K562 (cell line): ENCODE results near the gene TOR1AIP2. TPM values are rescaled to one million over a fixed set of nuclear protein-coding genes. Genes with fewer than 3 reads are reported as not detected.
A peak's percentile ranks its signal among the peaks of the same experiment; 100 is the strongest.

Experiments
- ARHGAP35 ChIP-seq: fragments of 450-650 bp; IDR thresholded peaks from 2 replicates; pipeline ENCODE4 v1.6.1; 2018; ENCODE audit not compliant: partially characterized antibody
- BDP1 ChIP-seq: IDR thresholded peaks from 3 replicates; pipeline ENCODE4 v1.6.1; 2011; ENCODE audit not compliant: insufficient read length, insufficient read depth
- E2F8 ChIP-seq: fragments of 450-650 bp; IDR thresholded peaks from 2 replicates; pipeline ENCODE4 v1.7.1; 2018; ENCODE audit warnings: mild to moderate bottlenecking, low read depth; ENCODE audit not compliant: partially characterized antibody
- ELK3 ChIP-seq: fragments of 450-650 bp; formaldehyde crosslinking; IDR thresholded peaks from 2 replicates; pipeline ENCODE4 v1.4.0; 2020; ENCODE audit warnings: mild to moderate bottlenecking
- ESRRB ChIP-seq: fragments of 250-450 bp; sonication (Bioruptor Pico); IDR thresholded peaks from 2 replicates; pipeline ENCODE4 v1.5.0; 2020; ENCODE audit warnings: mild to moderate bottlenecking, moderate library complexity, borderline replicate concordance
- MCM5 ChIP-seq: fragments of 450-650 bp; IDR thresholded peaks from 2 replicates; pipeline ENCODE4 v1.6.1; 2016; ENCODE audit warnings: low read depth
- STAT5B ChIP-seq: fragments of 250-450 bp; sonication (Bioruptor Pico); IDR thresholded peaks from 2 replicates; pipeline ENCODE4 v1.8.0; 2021; ENCODE audit warnings: mild to moderate bottlenecking, inconsistent platforms
- TCF7 ChIP-seq: sonication (generic); IDR thresholded peaks from 2 replicates; pipeline ENCODE4 v1.6.1; 2016; ENCODE audit warnings: antibody characterized with exemption, borderline replicate concordance
- ZNF134 ChIP-seq: fragments of 250-450 bp; sonication (Bioruptor Pico); conservative IDR thresholded peaks from 2 replicates; pipeline ENCODE4 v1.4.0; 2020
- ZNF263 ChIP-seq: sonication (generic); formaldehyde crosslinking; IDR thresholded peaks from 2 replicates; pipeline ENCODE4 v1.8.0; 2022; ENCODE audit warnings: mild to moderate bottlenecking, missing genetic modification reagents, borderline replicate concordance
- ZNF311 ChIP-seq: fragments of 250-450 bp; sonication (Bioruptor Pico); IDR thresholded peaks from 2 replicates; pipeline ENCODE4 v1.4.0; 2020; ENCODE audit warnings: mild to moderate bottlenecking, moderate library complexity
- ZNF449 ChIP-seq: fragments of 250-450 bp; sonication (Bioruptor Pico); IDR thresholded peaks from 2 replicates; pipeline ENCODE4 v1.8.0; 2022; ENCODE audit warnings: moderate library complexity, mild to moderate bottlenecking, inconsistent platforms
- polyA plus RNA-seq, 8 experiments: library from polyadenylated mRNA; depleted of rRNA in 4 of 8; stranded (reverse) in 5 of 8; unstranded in 3 of 8; fragments of >200 nt; fragmentation: Nextera tagmentation in 2 of 8; fragmentation: Illumina TruSeq in 1 of 8; extraction: Ambion mirVana in 2 of 8; extraction: Trizol in 1 of 8; gene quantifications; 2 replicates each; pipeline versions ENCODE4 v1.2.1 to v1.2.3, GENCODE V29; 2011 to 2014; ENCODE audit warnings: inconsistent platforms in 1 of 8, missing spikeins in 1 of 8
- total RNA-seq, 7 experiments: library from RNA; depleted of rRNA in 6 of 7; stranded (reverse); fragments of >200 nt in 6 of 7; fragmentation: Illumina TruSeq in 2 of 7; extraction: Trizol in 2 of 7; gene quantifications; 2 replicates each; pipeline versions ENCODE4 v1.2.1 to v1.2.3, GENCODE V29; 2011 to 2021; ENCODE audit warnings: low replicate concordance in 1 of 7
- TF ChIP-seq, protein P1 (sequence below): sonication (generic); IDR thresholded peaks from 2 replicates; pipeline ENCODE4 v1.6.1; 2016
- TF ChIP-seq, protein P2 (sequence below), 2 experiments: fragments of 450-650 bp; conservative IDR thresholded peaks; 2 replicates each; pipeline ENCODE4 v1.6.1; 2017; ENCODE audit warnings: mild to moderate bottlenecking in 2 of 2, moderate library complexity in 2 of 2
- TF ChIP-seq, protein P3 (sequence below): fragments of 250-450 bp; sonication (Bioruptor Pico); IDR thresholded peaks from 2 replicates; pipeline ENCODE4 v1.8.0; 2022; ENCODE audit warnings: inconsistent platforms, mild to moderate bottlenecking, moderate library complexity, borderline replicate concordance
- TF ChIP-seq, protein P4 (sequence below): IDR thresholded peaks from 2 replicates; pipeline ENCODE4 v1.6.1; 2016; ENCODE audit warnings: missing genetic modification characterization, missing compliant biosample characterization

The TOR1AIP2 gene
- total and polyA plus RNA-seq, 9 of the 15 experiments (the other 6 are each of a cell fraction or from before 2014, with no cell fraction given): 16.7 to 122 (median 41.4) TPM

DNA sequence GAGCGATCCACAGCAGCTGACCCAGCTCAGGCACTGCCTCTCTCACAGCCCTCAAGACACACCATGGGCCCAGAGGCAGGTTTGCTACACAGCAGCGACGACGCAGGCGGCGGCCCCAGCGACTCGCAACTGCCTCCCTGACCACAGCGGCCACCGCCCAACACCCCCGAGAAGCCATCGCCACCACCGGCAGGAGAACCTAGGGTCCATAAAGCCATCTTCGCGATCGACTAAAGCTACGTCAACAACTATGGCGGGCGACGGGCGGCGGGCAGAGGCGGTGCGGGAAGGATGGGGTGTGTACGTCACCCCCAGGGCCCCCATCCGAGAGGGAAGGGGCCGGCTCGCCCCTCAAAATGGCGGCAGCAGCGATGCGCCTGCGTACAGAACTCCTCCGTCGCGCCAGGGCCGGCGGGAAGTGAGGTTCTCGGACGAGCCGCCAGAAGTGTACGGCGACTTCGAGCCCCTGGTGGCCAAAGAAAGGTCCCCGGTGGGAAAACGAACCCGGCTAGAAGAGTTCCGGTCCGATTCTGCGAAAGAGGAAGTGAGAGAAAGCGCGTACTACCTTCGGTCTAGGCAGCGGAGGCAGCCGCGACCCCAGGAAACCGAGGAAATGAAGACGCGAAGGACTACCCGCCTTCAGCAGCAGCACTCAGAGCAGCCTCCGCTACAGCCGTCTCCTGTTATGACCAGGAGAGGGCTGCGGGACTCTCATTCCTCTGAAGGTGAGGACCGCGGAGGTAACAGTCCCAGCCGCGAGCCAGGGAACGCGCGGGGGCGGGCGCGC is 4.8 kb upstream of the TOR1AIP2 start, which contains the start of gene TOR1AIP1 (continued):
- TF ChIP-seq, protein P1, sequence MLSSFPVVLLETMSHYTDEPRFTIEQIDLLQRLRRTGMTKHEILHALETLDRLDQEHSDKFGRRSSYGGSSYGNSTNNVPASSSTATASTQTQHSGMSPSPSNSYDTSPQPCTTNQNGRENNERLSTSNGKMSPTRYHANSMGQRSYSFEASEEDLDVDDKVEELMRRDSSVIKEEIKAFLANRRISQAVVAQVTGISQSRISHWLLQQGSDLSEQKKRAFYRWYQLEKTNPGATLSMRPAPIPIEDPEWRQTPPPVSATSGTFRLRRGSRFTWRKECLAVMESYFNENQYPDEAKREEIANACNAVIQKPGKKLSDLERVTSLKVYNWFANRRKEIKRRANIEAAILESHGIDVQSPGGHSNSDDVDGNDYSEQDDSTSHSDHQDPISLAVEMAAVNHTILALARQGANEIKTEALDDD: no peak
- TF ChIP-seq ELK3 (CRISPR knock-in tag) (no peak), ZNF311 (CRISPR knock-in tag) (peak; percentile 87), E2F8 (peak; percentile 94), ZNF449 (peak; percentile 86; the same call in 1 of the 2 replicates), ZNF134 (CRISPR knock-in tag) (peak; percentile 61; the same call in 1 of the 2 replicates), ARHGAP35 (no peak), ZNF263 (peak; percentile 83), ESRRB (CRISPR knock-in tag) (no peak), BDP1 (no peak), STAT5B (CRISPR knock-in tag) (no peak), TCF7 (peak; percentile 89), MCM5 (no peak)
- TF ChIP-seq, protein P2, sequence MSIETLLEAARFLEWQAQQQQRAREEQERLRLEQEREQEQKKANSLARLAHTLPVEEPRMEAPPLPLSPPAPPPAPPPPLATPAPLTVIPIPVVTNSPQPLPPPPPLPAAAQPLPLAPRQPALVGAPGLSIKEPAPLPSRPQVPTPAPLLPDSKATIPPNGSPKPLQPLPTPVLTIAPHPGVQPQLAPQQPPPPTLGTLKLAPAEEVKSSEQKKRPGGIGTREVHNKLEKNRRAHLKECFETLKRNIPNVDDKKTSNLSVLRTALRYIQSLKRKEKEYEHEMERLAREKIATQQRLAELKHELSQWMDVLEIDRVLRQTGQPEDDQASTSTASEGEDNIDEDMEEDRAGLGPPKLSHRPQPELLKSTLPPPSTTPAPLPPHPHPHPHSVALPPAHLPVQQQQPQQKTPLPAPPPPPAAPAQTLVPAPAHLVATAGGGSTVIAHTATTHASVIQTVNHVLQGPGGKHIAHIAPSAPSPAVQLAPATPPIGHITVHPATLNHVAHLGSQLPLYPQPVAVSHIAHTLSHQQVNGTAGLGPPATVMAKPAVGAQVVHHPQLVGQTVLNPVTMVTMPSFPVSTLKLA (conservative IDR thresholded peaks at IDR 0.05): peak; percentile 41 to 82
- TF ChIP-seq, protein P3, sequence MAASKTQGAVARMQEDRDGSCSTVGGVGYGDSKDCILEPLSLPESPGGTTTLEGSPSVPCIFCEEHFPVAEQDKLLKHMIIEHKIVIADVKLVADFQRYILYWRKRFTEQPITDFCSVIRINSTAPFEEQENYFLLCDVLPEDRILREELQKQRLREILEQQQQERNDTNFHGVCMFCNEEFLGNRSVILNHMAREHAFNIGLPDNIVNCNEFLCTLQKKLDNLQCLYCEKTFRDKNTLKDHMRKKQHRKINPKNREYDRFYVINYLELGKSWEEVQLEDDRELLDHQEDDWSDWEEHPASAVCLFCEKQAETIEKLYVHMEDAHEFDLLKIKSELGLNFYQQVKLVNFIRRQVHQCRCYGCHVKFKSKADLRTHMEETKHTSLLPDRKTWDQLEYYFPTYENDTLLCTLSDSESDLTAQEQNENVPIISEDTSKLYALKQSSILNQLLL (CRISPR knock-in tag): no peak
- TF ChIP-seq, protein P4, sequence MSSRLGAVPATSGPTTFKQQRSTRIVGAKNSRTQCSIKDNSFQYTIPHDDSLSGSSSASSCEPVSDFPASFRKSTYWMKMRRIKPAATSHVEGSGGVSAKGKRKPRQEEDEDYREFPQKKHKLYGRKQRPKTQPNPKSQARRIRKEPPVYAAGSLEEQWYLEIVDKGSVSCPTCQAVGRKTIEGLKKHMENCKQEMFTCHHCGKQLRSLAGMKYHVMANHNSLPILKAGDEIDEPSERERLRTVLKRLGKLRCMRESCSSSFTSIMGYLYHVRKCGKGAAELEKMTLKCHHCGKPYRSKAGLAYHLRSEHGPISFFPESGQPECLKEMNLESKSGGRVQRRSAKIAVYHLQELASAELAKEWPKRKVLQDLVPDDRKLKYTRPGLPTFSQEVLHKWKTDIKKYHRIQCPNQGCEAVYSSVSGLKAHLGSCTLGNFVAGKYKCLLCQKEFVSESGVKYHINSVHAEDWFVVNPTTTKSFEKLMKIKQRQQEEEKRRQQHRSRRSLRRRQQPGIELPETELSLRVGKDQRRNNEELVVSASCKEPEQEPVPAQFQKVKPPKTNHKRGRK (tag): no peak
